HEK293 (cell line): ENCODE measurements around the gene CMTM2.

Experiments used
- KLF1 ChIP-seq: fragments of 450-650 bp; formaldehyde crosslinking; IDR thresholded peaks from 2 replicates; pipeline ENCODE4 v1.5.1; 2016; ENCODE audit warnings: missing biosample characterization, missing genetic modification characterization
- ZBTB8A ChIP-seq: fragments of 450-650 bp; formaldehyde crosslinking; IDR thresholded peaks from 2 replicates; pipeline ENCODE4 v1.5.1; 2016; ENCODE audit warnings: missing biosample characterization, missing genetic modification characterization
- ZFHX2 ChIP-seq: fragments of 450-650 bp; formaldehyde crosslinking; conservative IDR thresholded peaks from 2 replicates; pipeline ENCODE4 v1.5.1; 2016; ENCODE audit warnings: missing biosample characterization, missing genetic modification characterization
- ZNF169 ChIP-seq: fragments of 450-650 bp; formaldehyde crosslinking; IDR thresholded peaks from 2 replicates; pipeline ENCODE4 v1.5.1; 2016; ENCODE audit warnings: missing biosample characterization, missing genetic modification characterization
- ZNF202 ChIP-seq: fragments of 450-650 bp; formaldehyde crosslinking; IDR thresholded peaks from 2 replicates; pipeline ENCODE4 v1.5.1; 2016; ENCODE audit warnings: missing biosample characterization, missing genetic modification characterization, borderline replicate concordance
- ZNF571 ChIP-seq: fragments of 450-650 bp; formaldehyde crosslinking; IDR thresholded peaks from 2 replicates; pipeline ENCODE4 v1.5.0; 2017; ENCODE audit warnings: missing biosample characterization, missing genetic modification characterization
- ZNF629 ChIP-seq: fragments of 450-650 bp; formaldehyde crosslinking; IDR thresholded peaks from 2 replicates; pipeline ENCODE4 v1.5.1; 2017; ENCODE audit warnings: missing biosample characterization, missing genetic modification characterization
- ZNF664 ChIP-seq: fragments of 450-650 bp; formaldehyde crosslinking; IDR thresholded peaks from 2 replicates; pipeline ENCODE4 v1.5.1; 2016; ENCODE audit warnings: missing biosample characterization, missing genetic modification characterization
- ZNF776 ChIP-seq: fragments of 450-650 bp; formaldehyde crosslinking; IDR thresholded peaks from 2 replicates; pipeline ENCODE4 v1.5.0; 2017; ENCODE audit warnings: missing biosample characterization, missing genetic modification characterization, borderline replicate concordance
- TF ChIP-seq, protein P1 (sequence below): fragments of 450-650 bp; formaldehyde crosslinking; IDR thresholded peaks from 2 replicates; pipeline ENCODE4 v1.5.1; 2016; ENCODE audit warnings: missing biosample characterization, missing genetic modification characterization

DNA sequence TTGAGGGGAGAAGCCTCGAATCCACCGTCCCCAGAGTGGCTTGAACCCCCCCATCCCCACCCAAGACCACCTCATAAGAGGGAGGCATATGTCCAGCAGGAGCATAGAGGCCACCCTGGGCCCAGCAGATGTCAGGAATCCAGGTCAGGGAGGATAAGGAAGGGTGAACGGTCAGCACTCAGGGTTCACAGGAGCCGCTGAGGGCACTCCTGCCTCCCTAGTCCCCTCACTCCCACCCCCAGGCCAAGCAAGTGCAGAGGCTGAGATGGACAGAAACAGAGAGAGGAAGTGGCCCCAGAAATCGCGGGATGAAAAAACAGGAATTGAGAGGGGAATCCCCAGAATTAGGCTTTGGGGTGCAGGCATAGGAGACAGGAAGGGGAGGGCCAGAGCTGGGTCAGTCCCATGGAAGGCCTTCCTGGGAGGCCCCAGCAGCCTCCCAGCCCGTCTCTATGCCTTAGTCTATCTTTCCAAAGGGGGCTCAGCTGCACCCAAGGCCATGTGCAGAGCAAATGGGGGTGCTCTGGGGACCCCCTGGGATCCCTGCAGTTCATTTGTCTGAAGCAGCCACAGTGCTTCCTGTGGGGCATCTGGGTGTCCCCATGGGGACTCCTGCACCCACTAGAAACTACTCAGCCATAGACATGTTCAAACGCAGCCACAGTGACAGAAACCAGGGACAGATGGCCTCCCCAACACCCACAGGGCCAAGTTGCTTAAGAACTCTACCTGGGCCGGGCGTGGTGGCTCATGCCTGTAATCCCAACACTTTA lies 26.9 kb downstream of the CMTM2 start:
- TF ChIP-seq ZFHX2 (tag by site-specific recombination) (no peak), ZBTB8A (tag by site-specific recombination) (no peak), KLF1 (tag by site-specific recombination) (no peak), ZNF629 (tag by site-specific recombination) (no peak), ZNF202 (tag by site-specific recombination) (no peak), ZNF571 (tag by site-specific recombination) (no peak), ZNF664 (tag by site-specific recombination) (no peak), ZNF169 (no peak), ZNF776 (tag by site-specific recombination) (no peak)
- TF ChIP-seq, protein P1, sequence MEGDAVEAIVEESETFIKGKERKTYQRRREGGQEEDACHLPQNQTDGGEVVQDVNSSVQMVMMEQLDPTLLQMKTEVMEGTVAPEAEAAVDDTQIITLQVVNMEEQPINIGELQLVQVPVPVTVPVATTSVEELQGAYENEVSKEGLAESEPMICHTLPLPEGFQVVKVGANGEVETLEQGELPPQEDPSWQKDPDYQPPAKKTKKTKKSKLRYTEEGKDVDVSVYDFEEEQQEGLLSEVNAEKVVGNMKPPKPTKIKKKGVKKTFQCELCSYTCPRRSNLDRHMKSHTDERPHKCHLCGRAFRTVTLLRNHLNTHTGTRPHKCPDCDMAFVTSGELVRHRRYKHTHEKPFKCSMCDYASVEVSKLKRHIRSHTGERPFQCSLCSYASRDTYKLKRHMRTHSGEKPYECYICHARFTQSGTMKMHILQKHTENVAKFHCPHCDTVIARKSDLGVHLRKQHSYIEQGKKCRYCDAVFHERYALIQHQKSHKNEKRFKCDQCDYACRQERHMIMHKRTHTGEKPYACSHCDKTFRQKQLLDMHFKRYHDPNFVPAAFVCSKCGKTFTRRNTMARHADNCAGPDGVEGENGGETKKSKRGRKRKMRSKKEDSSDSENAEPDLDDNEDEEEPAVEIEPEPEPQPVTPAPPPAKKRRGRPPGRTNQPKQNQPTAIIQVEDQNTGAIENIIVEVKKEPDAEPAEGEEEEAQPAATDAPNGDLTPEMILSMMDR = no peak
